ENCODE measurements around the gene HNF4A. TPM values are rescaled to one million over a fixed set of nuclear protein-coding genes. Genes with fewer than 3 reads are reported as not detected.

HNF4A gene
- total and polyA plus RNA-seq, 5 donors from 2014 or later = not detected

DNA sequence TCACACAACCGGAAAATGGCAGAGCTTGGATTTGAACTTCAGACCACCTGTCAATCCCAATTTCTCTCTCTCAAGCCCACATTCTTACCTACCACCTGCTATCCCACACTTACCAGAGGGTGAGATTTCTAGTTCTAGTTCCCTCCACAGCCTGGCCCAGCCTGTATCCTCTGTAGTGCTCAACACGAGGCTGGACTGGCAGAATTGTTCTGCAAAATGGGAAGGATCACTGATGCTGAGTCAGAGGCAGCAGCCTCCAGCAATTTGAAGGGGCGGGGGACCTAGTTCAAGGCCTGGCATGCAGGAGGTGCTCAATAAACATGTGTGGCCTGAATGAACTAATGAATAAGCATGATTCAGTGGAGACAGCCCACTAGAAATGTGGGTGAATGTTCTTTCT, 66.6 kb downstream of the HNF4A start:
- Mint-ChIP-seq H3K27me3 (no peaks in the 10 kb centered on the region), H3K9me3 (peaks cover 0 to 2% (median 0%) of the 10 kb centered on the region in 7 donors), H3K27ac (no peak overlapping the region), H3K4me1 (no peaks in the 10 kb centered on the region), H3K4me3 (no peak overlapping the region), H3K36me3 (no peaks in the 10 kb centered on the region)
- Histone ChIP-seq H3K36me3 (ENCODE audit: control insufficient read depth, insufficient read depth, low read length) (no peaks in the 10 kb centered on the region), H3K4me3 (ENCODE audit: low read depth, low read length) (no peak overlapping the region), H3K27me3 (ENCODE audit: control insufficient read depth, insufficient read depth, low read length) (no peaks in the 10 kb centered on the region), H3K9me3 (ENCODE audit: control insufficient read depth in 2 of 2, low read length in 2 of 2) (no peaks in the 10 kb centered on the region), H3K4me1 (ENCODE audit: control insufficient read depth, insufficient read depth, low read length, poor library complexity, severe bottlenecking) (no peaks in the 10 kb centered on the region), H3K27ac (ENCODE audit: insufficient read depth, low read length, poor library complexity, severe bottlenecking) (no peak overlapping the region)
- no peak for DNase-seq
- ATAC-seq (ENCODE audit: low read depth in 2 of 2) = no peak

DNA sequence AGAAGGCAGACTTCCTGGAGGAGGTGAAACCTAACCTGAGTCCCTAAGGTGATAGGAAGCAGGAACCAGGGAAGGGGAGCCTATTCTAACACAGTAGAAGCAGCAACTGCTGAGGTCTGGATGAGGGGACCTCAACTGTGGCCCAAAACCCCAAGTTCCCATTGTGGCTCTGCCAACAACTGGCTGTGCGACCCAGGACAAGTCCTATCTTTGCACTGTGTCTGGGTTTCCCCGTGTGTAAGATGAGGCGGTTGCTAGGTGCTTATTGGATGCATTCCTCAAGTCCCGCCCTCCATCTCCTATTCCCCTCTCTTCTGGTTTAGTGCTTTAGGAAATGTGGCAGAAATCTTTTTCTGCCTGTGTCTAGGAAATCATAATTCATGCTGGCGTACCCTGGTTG, 68.0 kb downstream of the HNF4A start:
- no peaks in the 10 kb centered on the region for H3K36me3 Mint-ChIP-seq
- Histone ChIP-seq H3K27me3 (ENCODE audit: control insufficient read depth, insufficient read depth, low read length) (no peaks in the 10 kb centered on the region), H3K36me3 (ENCODE audit: control insufficient read depth, insufficient read depth, low read length) (no peaks in the 10 kb centered on the region), H3K27ac (ENCODE audit: insufficient read depth, low read length, poor library complexity, severe bottlenecking) (no peak overlapping the region), H3K4me1 (ENCODE audit: control insufficient read depth, insufficient read depth, low read length, poor library complexity, severe bottlenecking) (no peaks in the 10 kb centered on the region), H3K9me3 (ENCODE audit: control insufficient read depth in 2 of 2, low read length in 2 of 2) (no peaks in the 10 kb centered on the region), H3K4me3 (ENCODE audit: low read depth, low read length) (no peak overlapping the region)
- ATAC-seq (ENCODE audit: low read depth in 2 of 2) (no peak), DNase-seq (no peak)
- H3K27me3 Mint-ChIP-seq = no peaks in the 10 kb centered on the region
- H3K9me3 Mint-ChIP-seq = peaks cover 0 to 2% (median 0%) of the 10 kb centered on the region in 7 donors
- no peak overlapping the region for H3K27ac Mint-ChIP-seq
- H3K4me1 Mint-ChIP-seq = no peaks in the 10 kb centered on the region
- no peak overlapping the region for H3K4me3 Mint-ChIP-seq

DNA sequence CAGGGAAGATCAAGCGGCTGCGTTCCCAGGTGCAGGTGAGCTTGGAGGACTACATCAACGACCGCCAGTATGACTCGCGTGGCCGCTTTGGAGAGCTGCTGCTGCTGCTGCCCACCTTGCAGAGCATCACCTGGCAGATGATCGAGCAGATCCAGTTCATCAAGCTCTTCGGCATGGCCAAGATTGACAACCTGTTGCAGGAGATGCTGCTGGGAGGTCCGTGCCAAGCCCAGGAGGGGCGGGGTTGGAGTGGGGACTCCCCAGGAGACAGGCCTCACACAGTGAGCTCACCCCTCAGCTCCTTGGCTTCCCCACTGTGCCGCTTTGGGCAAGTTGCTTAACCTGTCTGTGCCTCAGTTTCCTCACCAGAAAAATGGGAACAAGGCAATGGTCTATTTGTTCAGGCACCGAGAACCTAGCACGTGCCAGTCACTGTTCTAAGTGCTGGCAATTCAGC, 68.6 kb downstream of the HNF4A start:
- Histone ChIP-seq H3K9me3 (ENCODE audit: control insufficient read depth in 2 of 2, low read length in 2 of 2) (no peaks in the 10 kb centered on the region), H3K36me3 (ENCODE audit: control insufficient read depth, insufficient read depth, low read length) (no peaks in the 10 kb centered on the region), H3K27ac (ENCODE audit: insufficient read depth, low read length, poor library complexity, severe bottlenecking) (no peak overlapping the region), H3K27me3 (ENCODE audit: control insufficient read depth, insufficient read depth, low read length) (no peaks in the 10 kb centered on the region), H3K4me3 (ENCODE audit: low read depth, low read length) (no peak overlapping the region), H3K4me1 (ENCODE audit: control insufficient read depth, insufficient read depth, low read length, poor library complexity, severe bottlenecking) (no peaks in the 10 kb centered on the region)
- peaks cover 0 to 2% (median 0%) of the 10 kb centered on the region in 7 donors for H3K9me3 Mint-ChIP-seq
- no peaks in the 10 kb centered on the region for H3K36me3 Mint-ChIP-seq
- no peaks in the 10 kb centered on the region for H3K4me1 Mint-ChIP-seq
- H3K4me3 Mint-ChIP-seq = no peak overlapping the region
- no peak for ATAC-seq (ENCODE audit: low read depth in 2 of 2)
- H3K27me3 Mint-ChIP-seq = no peaks in the 10 kb centered on the region
- no peak overlapping the region for H3K27ac Mint-ChIP-seq
- no peak for DNase-seq

DNA sequence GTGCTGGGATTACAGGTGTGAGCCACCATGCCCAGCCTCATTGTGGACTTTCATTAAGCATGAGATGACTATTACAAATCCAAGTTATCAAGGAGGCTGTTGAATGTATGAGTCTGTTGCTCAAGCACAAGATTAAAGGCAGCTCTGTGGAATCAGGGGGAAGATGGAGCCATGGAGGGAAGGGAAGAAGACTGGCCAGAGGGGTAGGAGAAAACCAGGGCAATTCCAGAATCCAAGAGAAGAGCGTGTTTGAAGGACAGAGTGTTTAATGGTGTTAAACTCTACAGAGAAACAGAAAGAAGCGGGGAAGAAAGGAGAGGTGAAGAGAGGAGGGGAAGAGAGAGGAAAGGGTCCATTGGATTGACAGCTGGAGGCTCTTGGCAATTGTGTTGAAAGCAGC, 70.4 kb downstream of the HNF4A start:
- Mint-ChIP-seq H3K9me3 (peaks cover 0 to 1% (median 0%) of the 10 kb centered on the region in 7 donors), H3K4me1 (no peaks in the 10 kb centered on the region), H3K27me3 (no peaks in the 10 kb centered on the region), H3K4me3 (no peak overlapping the region), H3K36me3 (no peaks in the 10 kb centered on the region), H3K27ac (no peak overlapping the region)
- Histone ChIP-seq H3K27ac (ENCODE audit: insufficient read depth, low read length, poor library complexity, severe bottlenecking) (no peak overlapping the region), H3K4me3 (ENCODE audit: low read depth, low read length) (no peak overlapping the region), H3K4me1 (ENCODE audit: control insufficient read depth, insufficient read depth, low read length, poor library complexity, severe bottlenecking) (no peaks in the 10 kb centered on the region), H3K36me3 (ENCODE audit: control insufficient read depth, insufficient read depth, low read length) (no peaks in the 10 kb centered on the region), H3K27me3 (ENCODE audit: control insufficient read depth, insufficient read depth, low read length) (no peaks in the 10 kb centered on the region), H3K9me3 (ENCODE audit: control insufficient read depth in 2 of 2, low read length in 2 of 2) (no peaks in the 10 kb centered on the region)
- ATAC-seq (ENCODE audit: low read depth in 2 of 2) (no peak), DNase-seq (no peak)

GRCh38 chr20:44426879-44427790, 71.6 kb downstream of the HNF4A start:
- no peaks in the 10 kb centered on the region for H3K36me3 ChIP-seq (ENCODE audit: control insufficient read depth, insufficient read depth, low read length)
- Mint-ChIP-seq H3K36me3 (no peaks in the 10 kb centered on the region), H3K4me3 (no peak overlapping the region), H3K27ac (no peak overlapping the region), H3K4me1 (no peaks in the 10 kb centered on the region), H3K27me3 (no peaks in the 10 kb centered on the region), H3K9me3 (peaks cover 0 to 1% (median 0%) of the 10 kb centered on the region in 7 donors)
- ATAC-seq (ENCODE audit: low read depth in 2 of 2) = no peak
- DNase-seq = no peak
- no peaks in the 10 kb centered on the region for H3K27me3 ChIP-seq (ENCODE audit: control insufficient read depth, insufficient read depth, low read length)
- no peaks in the 10 kb centered on the region for H3K9me3 ChIP-seq (ENCODE audit: control insufficient read depth in 2 of 2, low read length in 2 of 2)
- H3K4me3 ChIP-seq (ENCODE audit: low read depth, low read length) = no peak overlapping the region
- H3K27ac ChIP-seq (ENCODE audit: insufficient read depth, low read length, poor library complexity, severe bottlenecking) = no peak overlapping the region
- H3K4me1 ChIP-seq (ENCODE audit: control insufficient read depth, insufficient read depth, low read length, poor library complexity, severe bottlenecking) = no peaks in the 10 kb centered on the region

- no peaks in the 10 kb centered on the region for H3K9me3 ChIP-seq (ENCODE audit: control insufficient read depth in 2 of 2, low read length in 2 of 2)
- no peak overlapping the region for H3K4me3 ChIP-seq (ENCODE audit: low read depth, low read length)
- no peaks in the 10 kb centered on the region for H3K4me1 ChIP-seq (ENCODE audit: control insufficient read depth, insufficient read depth, low read length, poor library complexity, severe bottlenecking)
- Mint-ChIP-seq H3K27ac (no peak overlapping the region), H3K36me3 (no peaks in the 10 kb centered on the region), H3K4me1 (no peaks in the 10 kb centered on the region), H3K4me3 (no peak overlapping the region), H3K27me3 (peaks cover 1% of the 10 kb centered on the region), H3K9me3 (peaks cover 0 to 1% (median 0%) of the 10 kb centered on the region in 7 donors)
- no peak for ATAC-seq (ENCODE audit: low read depth in 2 of 2)
- DNase-seq = no peak
- H3K27me3 ChIP-seq (ENCODE audit: control insufficient read depth, insufficient read depth, low read length) = no peaks in the 10 kb centered on the region
- H3K36me3 ChIP-seq (ENCODE audit: control insufficient read depth, insufficient read depth, low read length) = no peaks in the 10 kb centered on the region
- H3K27ac ChIP-seq (ENCODE audit: insufficient read depth, low read length, poor library complexity, severe bottlenecking) = no peak overlapping the region
Measured at GRCh38 chr20:44427804-44428173, 72.3 kb downstream of the HNF4A start.

- H3K4me1 Mint-ChIP-seq = no peaks in the 10 kb centered on the region
- DNase-seq = no peak
- H3K36me3 Mint-ChIP-seq = no peaks in the 10 kb centered on the region
- ATAC-seq (ENCODE audit: low read depth in 2 of 2) = no peak
- no peak overlapping the region for H3K4me3 ChIP-seq (ENCODE audit: low read depth, low read length)
- H3K27me3 Mint-ChIP-seq = peaks cover 5% of the 10 kb centered on the region
- H3K4me1 ChIP-seq (ENCODE audit: control insufficient read depth, insufficient read depth, low read length, poor library complexity, severe bottlenecking) = no peaks in the 10 kb centered on the region
- H3K9me3 ChIP-seq (ENCODE audit: control insufficient read depth in 2 of 2, low read length in 2 of 2) = no peaks in the 10 kb centered on the region
- no peak overlapping the region for H3K4me3 Mint-ChIP-seq
- H3K27ac Mint-ChIP-seq = no peak overlapping the region
- H3K27me3 ChIP-seq (ENCODE audit: control insufficient read depth, insufficient read depth, low read length) = no peaks in the 10 kb centered on the region
- no peak overlapping the region for H3K27ac ChIP-seq (ENCODE audit: insufficient read depth, low read length, poor library complexity, severe bottlenecking)
- H3K9me3 Mint-ChIP-seq = peaks cover 0 to 1% (median 0%) of the 10 kb centered on the region in 7 donors
- H3K36me3 ChIP-seq (ENCODE audit: control insufficient read depth, insufficient read depth, low read length) = no peaks in the 10 kb centered on the region
Measured at GRCh38 chr20:44428174-44429016, 72.9 kb downstream of the HNF4A start.
